OCI-M2 (cell line): ENCODE data around the gene CCDC172.

Experiments used
- DNase-seq: peaks from one replicate; lab custom pipeline; 2025; ENCODE audit not compliant: unreplicated experiment; lab: John Stamatoyannopoulos, UW

CCDC172 gene

GRCh38 chr10:116324227-116324950 is at the start of gene CCDC172:
Gene CCDC172 (plus strand): TSS chr10:116324448. CDS start chr10:116325012, 564 bp downstream.
- no peak for DNase-seq

DNA sequence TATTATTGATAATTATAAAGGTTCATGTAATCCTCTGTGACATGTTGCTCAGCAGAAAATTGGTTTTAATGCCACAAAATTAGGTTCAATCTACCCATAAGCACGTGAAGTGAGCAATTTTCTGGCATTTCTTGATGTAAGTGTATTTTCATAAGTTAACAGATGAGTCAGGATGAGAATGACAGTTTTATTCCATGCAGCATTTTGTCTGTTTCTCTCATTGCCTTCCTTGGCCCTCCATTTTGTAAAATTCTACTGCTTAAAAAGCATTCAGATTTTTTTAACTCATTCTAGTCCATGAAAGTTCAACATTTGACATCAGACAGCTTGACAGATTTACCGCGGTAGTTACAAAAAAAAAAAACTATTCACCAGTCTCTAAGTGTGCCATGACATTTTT is 47.3 kb upstream of the CCDC172 start:
- no peak for DNase-seq

DNA sequence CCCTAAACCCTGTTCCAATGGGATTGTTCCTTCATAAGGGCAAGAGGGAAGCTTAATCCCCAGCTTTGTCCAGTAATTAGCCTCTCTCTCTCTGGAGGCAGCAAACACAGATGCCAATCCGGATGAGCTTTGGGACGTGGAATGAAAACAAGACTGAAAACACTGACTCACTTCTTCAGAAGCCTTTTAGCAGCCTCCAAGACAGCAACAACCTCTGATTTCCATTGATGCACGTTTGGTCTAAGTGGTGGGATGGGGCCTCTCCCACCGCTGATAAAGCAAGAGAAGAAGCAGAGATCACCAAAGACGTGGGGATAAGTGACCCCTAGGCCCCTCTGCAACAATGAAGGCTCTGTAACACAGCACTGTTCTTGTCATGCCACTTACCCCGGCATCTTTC is 45.4 kb upstream of the CCDC172 start:
- no peak for DNase-seq

DNA sequence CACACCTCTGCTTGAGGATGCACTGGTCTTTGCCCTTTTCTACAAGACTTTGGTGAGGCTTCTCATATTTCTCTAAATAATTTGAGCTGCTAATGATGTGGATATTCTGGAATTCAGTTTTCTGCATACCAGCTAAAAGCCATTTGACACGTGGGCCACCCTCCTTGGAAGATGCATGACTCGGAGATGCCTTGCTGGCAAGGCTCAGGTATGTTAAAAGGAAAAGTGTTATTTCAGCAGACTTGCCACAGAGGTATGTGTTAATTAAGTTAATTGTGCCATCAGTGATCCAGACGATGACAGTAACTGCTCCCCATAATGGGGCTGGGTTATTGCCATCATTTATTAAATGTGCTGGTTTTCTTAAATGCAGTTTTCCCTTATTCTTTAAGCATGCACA is 42.5 kb upstream of the CCDC172 start:
- no peak for DNase-seq

GRCh38 chr10:116286626-116287200 is 37.5 kb upstream of the CCDC172 start:
- DNase-seq = no peak

DNA sequence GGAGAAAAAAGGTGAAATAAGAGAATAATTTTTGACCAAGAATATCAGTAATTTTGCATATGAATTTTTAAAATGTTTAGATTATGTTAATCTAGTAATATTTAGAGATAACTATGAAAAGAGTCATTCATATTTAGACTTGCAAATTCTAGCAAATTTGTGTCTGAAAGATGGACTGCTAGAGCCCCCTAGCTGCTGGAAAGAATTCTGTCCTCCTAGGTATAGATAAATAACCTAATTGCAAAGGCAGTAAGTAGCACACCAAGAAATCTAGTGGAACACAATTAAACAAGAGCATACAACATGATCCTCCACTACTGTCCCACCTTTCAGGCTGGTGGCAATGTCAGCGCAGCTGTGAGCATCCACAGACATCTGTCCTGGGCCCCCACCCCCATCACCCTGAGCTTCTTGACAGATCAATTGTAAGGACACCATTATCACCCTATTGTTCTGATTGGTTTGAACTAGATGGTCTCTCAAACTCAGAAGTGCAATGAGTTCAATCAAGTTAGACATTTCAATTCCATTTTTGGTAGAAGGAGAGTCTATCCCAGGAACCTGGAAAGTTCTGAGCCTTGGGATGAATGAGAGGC is 36.2 kb upstream of the CCDC172 start:
- no peak for DNase-seq

DNA sequence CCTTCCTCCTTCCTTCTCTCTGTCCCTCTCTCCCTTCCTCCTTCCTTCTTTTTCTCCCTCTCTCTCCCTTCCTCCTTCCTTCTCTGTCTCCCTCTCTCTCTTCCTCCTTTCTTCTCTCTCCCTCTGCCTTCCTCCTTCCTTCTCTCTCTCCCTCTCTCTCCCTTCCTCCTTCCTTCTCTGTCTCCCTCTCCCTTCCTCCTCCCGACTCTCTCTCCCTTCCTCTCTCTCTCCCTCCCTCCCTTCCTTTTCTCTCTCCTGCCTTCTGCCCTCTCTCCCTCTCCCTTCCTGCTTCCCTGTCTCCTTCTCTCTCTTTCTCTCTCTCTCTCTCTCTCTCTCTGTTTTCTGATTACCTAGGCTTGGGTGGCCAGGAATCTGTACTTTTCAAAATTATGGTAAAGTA is 34.6 kb upstream of the CCDC172 start:
- DNase-seq = no peak

DNA sequence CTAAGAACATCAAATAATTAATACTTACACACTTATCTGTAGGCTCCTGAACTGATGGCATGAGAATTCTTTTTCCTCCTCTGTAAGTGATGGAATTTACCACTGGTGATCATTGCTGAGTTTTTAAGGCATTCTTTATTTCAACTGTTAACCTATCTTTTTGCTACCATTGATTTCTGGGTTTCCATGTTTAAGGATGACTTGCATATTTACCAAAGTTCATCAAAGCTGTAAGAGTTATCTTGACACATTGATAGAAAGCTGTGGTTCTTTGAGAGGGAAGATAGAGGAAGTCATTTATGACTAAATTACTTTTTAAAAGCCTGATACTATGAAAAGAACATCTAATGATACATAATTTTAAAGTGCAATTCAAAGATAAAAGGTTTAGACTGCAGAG is 31.8 kb upstream of the CCDC172 start:
- DNase-seq = no peak

DNA sequence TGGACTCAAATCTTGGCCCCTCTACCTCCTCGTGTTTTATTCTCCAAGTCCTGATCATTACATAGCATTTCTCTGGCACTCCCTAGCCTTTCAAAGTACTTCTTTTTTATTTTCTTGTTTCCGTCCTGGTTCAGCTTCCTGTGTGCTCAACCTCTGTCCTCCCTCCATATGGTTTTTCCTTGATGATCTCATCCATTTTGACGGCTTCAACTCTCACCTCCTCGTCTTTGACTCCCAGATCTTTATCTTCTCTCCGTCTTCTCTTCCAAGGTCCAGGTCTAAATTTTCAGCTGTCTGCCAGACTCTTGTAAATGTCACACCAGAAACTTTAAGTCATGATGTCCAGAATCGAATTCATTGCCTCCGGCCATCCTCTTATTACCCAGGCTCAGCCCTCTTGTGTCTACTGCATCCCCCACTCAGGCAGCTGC is 27.9 kb upstream of the CCDC172 start:
- DNase-seq = no peak

DNA sequence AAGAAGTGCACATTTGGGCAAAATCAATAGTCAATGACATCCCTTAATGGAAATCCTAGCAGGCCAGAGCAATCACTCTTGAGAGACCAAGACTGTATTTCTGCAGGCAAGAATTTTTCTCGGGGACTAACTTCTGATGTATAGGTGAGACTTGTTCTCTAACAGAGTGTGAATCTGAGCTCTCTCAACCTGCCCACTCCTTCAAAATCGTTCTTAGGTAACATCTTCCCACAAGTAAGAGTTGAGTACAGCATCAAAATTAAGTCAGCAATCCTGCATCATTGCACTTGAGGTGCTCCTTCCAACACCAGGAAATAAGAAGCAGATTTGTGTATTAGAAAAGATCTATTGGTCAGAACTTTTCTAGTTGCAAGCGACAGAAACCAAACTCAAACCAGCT is 25.7 kb upstream of the CCDC172 start:
- DNase-seq = no peak

DNA sequence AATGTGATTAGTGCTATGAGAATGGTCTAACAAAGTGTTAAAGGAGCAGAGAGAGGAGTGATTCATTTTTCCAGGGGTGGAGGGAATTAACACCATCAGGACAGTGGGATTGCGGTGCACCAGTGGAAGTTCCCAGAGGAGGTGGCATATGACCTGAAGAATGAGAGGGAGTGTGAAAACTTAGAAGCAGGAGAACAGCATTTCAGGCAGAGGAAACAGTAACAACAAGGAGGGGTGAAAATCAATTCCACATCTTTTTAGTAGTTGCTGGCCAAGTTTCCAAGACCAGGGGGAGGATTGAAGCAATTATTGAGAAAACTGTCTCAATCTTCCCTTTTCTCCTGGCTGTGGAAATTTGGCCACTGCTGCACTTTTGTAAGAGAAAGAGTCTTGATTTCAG is 23.7 kb upstream of the CCDC172 start:
- DNase-seq = no peak

DNA sequence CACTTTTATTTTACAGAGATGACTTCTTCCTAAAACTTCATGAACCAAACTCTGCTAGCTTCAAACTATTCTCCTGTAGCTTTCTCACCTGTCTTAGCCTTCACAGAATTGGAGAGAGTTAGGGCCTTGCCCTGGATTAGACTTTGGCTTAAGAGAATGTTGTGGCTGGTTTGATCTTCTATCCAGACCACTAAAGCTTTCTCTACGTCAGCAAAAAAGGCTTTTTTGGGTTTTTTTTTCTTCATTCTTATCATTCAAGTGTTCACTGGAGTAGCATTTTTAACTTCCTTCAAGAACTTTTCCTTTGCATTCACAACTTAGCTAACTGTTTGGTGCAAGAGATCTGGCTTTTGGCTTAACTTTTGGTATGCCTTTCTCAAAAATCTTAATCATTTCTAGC is 19.3 kb upstream of the CCDC172 start:
- no peak for DNase-seq

DNA sequence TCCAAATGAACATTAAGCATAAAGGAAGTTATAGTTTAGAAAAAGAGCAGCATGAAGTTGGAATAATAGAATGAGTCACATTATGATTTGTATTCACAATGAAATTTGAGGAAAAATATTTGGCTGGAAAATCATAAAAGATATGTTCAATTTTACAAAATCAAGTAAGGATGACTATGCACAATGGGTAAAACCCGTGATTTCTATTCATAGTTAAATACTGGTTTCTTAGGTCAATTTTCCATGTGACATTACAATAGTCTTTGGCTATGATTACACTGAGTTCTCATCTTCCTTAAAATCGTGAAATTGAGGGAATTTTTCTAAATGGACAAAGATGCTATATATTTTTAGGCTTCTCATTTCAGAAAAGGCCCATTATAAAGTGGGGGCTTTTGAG is 17.4 kb upstream of the CCDC172 start:
- no peak for DNase-seq

DNA sequence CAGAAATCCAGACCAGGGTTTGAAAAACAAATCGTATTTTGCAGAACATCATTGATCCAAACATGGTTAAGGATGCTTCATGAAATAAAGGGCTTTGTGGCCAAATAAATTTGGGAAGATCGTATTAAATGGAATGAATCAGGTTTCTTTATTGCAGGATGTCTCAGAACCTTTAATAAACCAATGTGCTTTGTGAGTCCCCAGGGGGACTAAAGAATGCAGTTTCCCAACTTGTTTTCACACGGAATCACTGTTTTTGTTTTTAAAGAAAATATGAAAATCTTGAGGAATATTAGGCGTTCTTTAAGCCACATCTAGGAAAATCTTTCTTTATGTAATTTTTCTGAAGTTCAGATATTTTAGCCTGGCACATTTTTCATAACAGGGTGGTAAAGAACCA is 16.8 kb upstream of the CCDC172 start:
- no peak for DNase-seq

DNA sequence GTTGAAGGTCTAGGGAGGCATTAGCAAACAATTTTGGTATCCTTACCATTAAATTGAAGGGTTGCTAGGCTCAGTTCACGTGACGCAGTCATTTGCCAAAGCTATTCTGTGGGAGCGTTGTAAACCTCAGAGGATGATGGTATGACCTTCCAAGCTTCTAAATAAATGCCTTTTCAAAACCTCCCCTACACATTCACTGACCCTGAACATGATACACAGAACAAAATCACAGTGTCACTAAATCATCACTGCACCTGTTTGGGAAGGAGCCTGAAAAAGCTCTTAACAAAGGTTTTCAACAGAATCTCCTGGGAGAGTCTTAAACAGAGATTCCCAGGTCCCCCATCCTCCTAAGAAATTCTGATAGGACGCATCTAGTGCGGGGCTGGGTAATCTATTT is 13.2 kb upstream of the CCDC172 start:
- no peak for DNase-seq

DNA sequence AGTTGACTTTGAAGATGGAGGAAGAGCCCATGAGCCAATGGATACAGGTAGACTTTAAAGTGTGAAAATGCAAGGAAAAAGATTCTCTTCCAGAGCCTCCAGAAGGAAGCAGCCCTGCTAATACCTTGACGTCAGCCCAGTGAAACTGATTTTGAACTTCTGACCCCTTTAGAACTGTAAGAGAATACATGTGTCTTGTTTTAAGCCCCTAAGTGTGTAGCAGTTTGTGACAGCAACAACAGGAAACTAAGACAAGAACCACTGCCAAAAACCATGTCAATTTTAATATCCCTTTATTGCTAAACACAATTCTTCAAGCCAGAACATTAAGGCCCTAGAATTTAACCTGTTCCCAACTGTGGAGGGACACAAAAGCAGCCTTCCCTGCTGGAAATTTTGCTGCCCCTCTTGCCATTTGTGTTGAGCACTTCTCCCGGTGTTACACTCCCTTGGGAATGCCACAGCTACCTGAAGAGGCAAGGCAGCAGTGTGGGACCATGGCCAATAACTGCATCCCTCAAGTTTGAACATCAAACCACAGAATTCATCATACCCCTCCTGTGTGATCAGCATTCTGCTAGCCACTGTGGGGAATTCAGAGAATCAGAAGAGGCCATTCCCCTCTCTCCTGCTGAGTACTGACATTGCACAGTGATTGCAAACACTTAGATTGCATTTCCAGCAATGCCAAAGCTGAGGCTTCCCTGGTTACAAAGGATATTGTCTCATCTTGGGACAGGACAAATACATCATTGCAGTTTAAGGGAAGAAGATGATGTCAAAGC is 12.3 kb upstream of the CCDC172 start:
- DNase-seq = no peak

DNA sequence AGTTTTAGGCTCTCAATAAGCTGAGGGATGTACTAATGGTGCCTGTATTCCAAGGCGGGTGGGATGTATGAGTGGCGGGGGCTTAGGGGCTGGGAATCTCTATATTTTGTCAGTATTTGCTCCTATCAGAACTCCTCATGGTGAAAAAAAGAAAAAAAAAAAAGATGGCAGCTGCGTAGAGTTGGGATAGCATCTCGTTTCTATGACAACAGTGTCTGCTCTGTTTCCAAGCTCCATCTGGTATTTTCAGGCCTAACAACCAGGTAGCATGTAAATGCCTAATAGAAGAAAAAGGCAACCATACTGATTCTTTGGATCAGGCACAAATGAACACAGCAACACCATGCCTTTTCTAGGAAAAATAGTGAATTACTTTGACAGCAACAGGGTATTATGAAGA is 11.7 kb upstream of the CCDC172 start:
- DNase-seq = no peak

DNA sequence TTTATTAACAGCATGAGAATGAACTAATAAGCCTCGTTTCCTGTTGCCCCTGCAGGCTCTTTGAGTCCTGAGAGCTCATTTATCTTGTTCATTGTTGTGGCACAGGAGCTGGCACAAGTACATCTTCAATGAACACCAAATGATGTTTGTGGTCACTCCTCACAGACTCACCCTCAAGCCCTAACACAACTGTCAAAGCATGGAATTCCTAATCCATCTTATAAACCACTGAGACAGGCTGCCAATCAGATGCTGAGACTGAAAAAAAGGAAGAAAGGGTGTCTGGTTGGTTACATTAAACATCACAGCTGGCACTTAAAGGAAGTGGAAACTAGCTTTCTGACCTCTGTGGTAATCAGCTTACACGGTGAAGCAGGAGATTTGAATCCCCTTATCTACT is 7.7 kb upstream of the CCDC172 start:
- DNase-seq = no peak

DNA sequence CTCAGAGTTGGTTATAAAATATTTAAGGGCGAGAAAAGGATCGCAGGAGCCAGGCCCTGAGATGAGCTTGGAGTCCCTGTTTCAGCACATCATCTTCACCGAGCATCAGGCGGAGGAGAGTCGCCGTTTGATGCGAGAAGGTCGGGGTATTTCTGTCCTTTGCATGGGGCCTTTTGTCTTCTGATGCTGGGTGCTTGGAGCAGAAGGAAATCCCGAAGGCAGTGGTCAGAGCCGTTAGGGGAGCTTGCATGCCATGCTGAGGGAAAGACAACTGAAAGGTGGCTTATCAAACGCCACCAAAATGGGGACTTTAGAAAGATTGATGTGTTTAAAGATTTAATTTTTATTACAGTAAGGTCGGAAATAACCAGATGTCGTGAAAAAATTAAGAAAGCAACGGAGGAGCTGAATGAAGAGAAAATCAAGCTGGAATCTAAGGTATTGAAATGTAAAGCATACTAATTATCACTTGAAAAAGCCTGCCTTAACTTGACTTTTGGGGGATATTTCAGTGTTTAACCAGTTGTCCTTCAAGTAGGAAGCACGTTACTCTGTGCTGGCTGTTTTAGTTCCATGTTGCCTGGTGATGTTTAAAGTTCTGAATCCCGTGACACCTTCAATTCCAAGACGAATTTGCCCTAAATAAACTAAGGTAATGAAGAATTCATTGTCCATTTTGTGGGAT is 845 bp downstream of the CCDC172 start:
- no peak for DNase-seq

GRCh38 chr10:116325987-116326386 is 1.7 kb downstream of the CCDC172 start:
- no peak for DNase-seq

- no peak for DNase-seq
Observed at GRCh38 chr10:116329153-116329552, 4.9 kb downstream of the CCDC172 start.
